Neuronal stem cell (in vitro differentiated cells): Measurements from ENCODE around the gene FSHR.

Source experiments
- DNase-seq: peaks from one replicate; pipeline ENCODE4 v3.0.0-alpha.2; 2013; ENCODE audit warnings: low spot score
- H2AFZ ChIP-seq: one replicate; pipeline ENCODE4 v1.6.1; 2013; ENCODE audit warnings: mild to moderate bottlenecking, low read length, inconsistent platforms
- H2AK5ac ChIP-seq: 2 replicates; pipeline ENCODE4 v1.6.1; 2013; ENCODE audit warnings: low read depth, mild to moderate bottlenecking, inconsistent platforms, low read length, moderate library complexity, mixed read lengths
- H2BK120ac ChIP-seq: 2 replicates; pipeline ENCODE4 v1.6.1; 2013; ENCODE audit warnings: low read depth, mild to moderate bottlenecking, inconsistent platforms, low read length, moderate library complexity, mixed read lengths
- H2BK12ac ChIP-seq: one replicate; pipeline ENCODE4 v1.6.1; 2013; ENCODE audit warnings: low read length, inconsistent platforms
- H2BK15ac ChIP-seq: 2 replicates; pipeline ENCODE4 v1.6.1; 2013; ENCODE audit warnings: mild to moderate bottlenecking, low read length, inconsistent platforms, mixed read lengths
- H2BK5ac ChIP-seq: one replicate; pipeline ENCODE4 v1.6.1; 2013; ENCODE audit warnings: inconsistent platforms, mild to moderate bottlenecking, low read length, moderate library complexity
- H3K14ac ChIP-seq: one replicate; pipeline ENCODE4 v1.6.1; 2013; ENCODE audit warnings: low read length, inconsistent platforms
- H3K18ac ChIP-seq: 2 replicates; pipeline ENCODE4 v1.6.1; 2013; ENCODE audit warnings: low read length, inconsistent platforms
- H3K23ac ChIP-seq: 2 replicates; pipeline ENCODE4 v1.6.1; 2013; ENCODE audit warnings: low read depth, mild to moderate bottlenecking, mixed read lengths, low read length, inconsistent platforms; ENCODE audit not compliant: poor library complexity
- H3K27ac ChIP-seq: replicated peaks from 3 replicates; pipeline ENCODE4 v1.5.1; 2013; ENCODE audit warnings: low read length, inconsistent platforms
- H3K27me3 ChIP-seq, 3 experiments: 2 replicates each; pipeline ENCODE4 v1.6.1; 2013; ENCODE audit warnings: low read length in 3 of 3, mild to moderate bottlenecking in 2 of 3, inconsistent platforms in 1 of 3, low read depth in 1 of 3, mixed read lengths in 1 of 3, moderate library complexity in 1 of 3; ENCODE audit not compliant: control insufficient read depth in 3 of 3, insufficient read depth in 3 of 3
- H3K36me3 ChIP-seq, 2 donors: replicated peaks in 1 of 2; 2 replicates each; pipeline ENCODE4 v1.6.1; 2013; ENCODE audit warnings: low read length in 2 of 2; ENCODE audit not compliant: control insufficient read depth in 2 of 2, insufficient read depth in 2 of 2
- H3K4ac ChIP-seq: 2 replicates; pipeline ENCODE4 v1.6.1; 2013; ENCODE audit warnings: inconsistent platforms, mild to moderate bottlenecking, low read length, moderate library complexity
- H3K4me1 ChIP-seq, 2 donors: 1 replicate in 1 of 2; 2 replicates in 1 of 2; pipeline ENCODE4 v1.6.1; 2013; ENCODE audit warnings: low read length in 2 of 2, low read depth in 1 of 2; ENCODE audit not compliant: control insufficient read depth in 2 of 2, insufficient read depth in 1 of 2
- H3K4me2 ChIP-seq: one replicate; pipeline ENCODE4 v1.6.1; 2013; ENCODE audit warnings: mild to moderate bottlenecking, low read length, inconsistent platforms; ENCODE audit not compliant: insufficient read depth, poor library complexity, severe bottlenecking
- H3K4me3 ChIP-seq, 2 donors: 2 replicates each; pipeline ENCODE4 v1.5.1; 2013; ENCODE audit warnings: low read length in 2 of 2, mild to moderate bottlenecking in 2 of 2, inconsistent platforms in 1 of 2, moderate library complexity in 1 of 2
- H3K79me1 ChIP-seq: one replicate; pipeline ENCODE4 v1.6.1; 2013; ENCODE audit warnings: low read depth, mild to moderate bottlenecking, inconsistent platforms, low read length, moderate library complexity
- H3K9ac ChIP-seq: one replicate; pipeline ENCODE4 v1.6.1; 2013; ENCODE audit warnings: mild to moderate bottlenecking, low read depth, low read length, inconsistent platforms; ENCODE audit not compliant: poor library complexity
- H3K9me3 ChIP-seq, 2 donors: replicated peaks in 1 of 2; 2 replicates each; pipeline versions ENCODE3 to v1.6.1; 2013; ENCODE audit warnings: low read length in 2 of 2, mild to moderate bottlenecking in 2 of 2, inconsistent platforms in 1 of 2, low read depth in 1 of 2, mixed read lengths in 1 of 2, moderate library complexity in 1 of 2; ENCODE audit not compliant: control insufficient read depth in 2 of 2, insufficient read depth in 1 of 2
- H4K8ac ChIP-seq: one replicate; pipeline ENCODE4 v1.6.1; 2013; ENCODE audit warnings: low read depth, mild to moderate bottlenecking, inconsistent platforms, low read length, moderate library complexity
- H4K91ac ChIP-seq: one replicate; pipeline ENCODE4 v1.6.1; 2013; ENCODE audit warnings: low read length, low read depth, mild to moderate bottlenecking, inconsistent platforms; ENCODE audit not compliant: poor library complexity
- WGBS, 2 donors: extraction: QIAGEN DNeasy Blood & Tissue Kit; methylation state at CpG; one replicate each; pipeline ENCODE4 v1.1.7; 2013; ENCODE audit warnings: missing lambda C conversion rate in 2 of 2, mixed read lengths in 1 of 2; ENCODE audit not compliant: insufficient read length in 2 of 2, insufficient replicate concordance in 1 of 2; ENCODE audit errors: extremely low coverage in 2 of 2; 5-methylcytosine and 5-hydroxymethylcytosine counted together

The FSHR gene

GRCh38 chr2:48944956-48945355 lies 209.4 kb downstream of the FSHR start:
- H2AK5ac ChIP-seq = no peak overlapping the region
- no peak overlapping the region for H2BK12ac ChIP-seq
- H3K27ac ChIP-seq = no peak overlapping the region
- no peak overlapping the region for H4K91ac ChIP-seq
- H2BK120ac ChIP-seq = no peak overlapping the region
- no peaks in the 10 kb centered on the region for H3K27me3 ChIP-seq
- no peaks in the 10 kb centered on the region for H3K9me3 ChIP-seq
- no peak overlapping the region for H2BK15ac ChIP-seq
- no peaks in the 10 kb centered on the region for H3K79me1 ChIP-seq
- H3K9ac ChIP-seq = no peak overlapping the region
- H3K23ac ChIP-seq = no peak overlapping the region
- H3K18ac ChIP-seq = no peak overlapping the region
- no peak overlapping the region for H3K4ac ChIP-seq
- no peak overlapping the region for H4K8ac ChIP-seq
- H3K14ac ChIP-seq = no peak overlapping the region
- H2BK5ac ChIP-seq = no peak overlapping the region
- H3K4me3 ChIP-seq = no peak overlapping the region
- DNase-seq = no peak
- no peaks in the 10 kb centered on the region for H3K36me3 ChIP-seq
- no peak overlapping the region for H2AFZ ChIP-seq
- no CpG with 5 or more reads among the region's 1 CpG for WGBS, 2 donors
- no peak overlapping the region for H3K4me2 ChIP-seq
- peaks cover 0 to 9% of the 10 kb centered on the region in 2 donors for H3K4me1 ChIP-seq

GRCh38 chr2:48943436-48943835 lies 210.9 kb downstream of the FSHR start:
- Histone ChIP-seq H3K36me3 (no peaks in the 10 kb centered on the region), H3K4me1 (peaks cover 0 to 9% of the 10 kb centered on the region in 2 donors), H2BK120ac (no peak overlapping the region), H3K9ac (no peak overlapping the region), H3K4ac (no peak overlapping the region), H3K79me1 (no peaks in the 10 kb centered on the region), H3K14ac (no peak overlapping the region), H3K9me3 (no peaks in the 10 kb centered on the region), H3K4me2 (no peak overlapping the region), H2AK5ac (no peak overlapping the region), H2BK12ac (no peak overlapping the region), H3K18ac (no peak overlapping the region), H2BK15ac (no peak overlapping the region), H4K8ac (no peak overlapping the region), H2AFZ (no peak overlapping the region), H3K27ac (no peak overlapping the region), H3K27me3 (no peaks in the 10 kb centered on the region), H3K23ac (no peak overlapping the region), H3K4me3 (no peak overlapping the region), H4K91ac (no peak overlapping the region), H2BK5ac (no peak overlapping the region)
- no CpG with 5 or more reads among the region's 3 CpGs for whole genome bisulfite sequencing, 2 donors
- no peak for DNase-seq

- Histone ChIP-seq H3K14ac (no peak overlapping the region), H2AK5ac (no peak overlapping the region), H3K27me3 (no peaks in the 10 kb centered on the region), H3K18ac (no peak overlapping the region), H3K36me3 (no peaks in the 10 kb centered on the region), H2BK5ac (no peak overlapping the region), H3K27ac (no peak overlapping the region), H3K4me1 (peaks cover 0 to 9% of the 10 kb centered on the region in 2 donors), H2BK12ac (no peak overlapping the region), H2AFZ (no peak overlapping the region), H3K9me3 (no peaks in the 10 kb centered on the region), H3K79me1 (no peaks in the 10 kb centered on the region), H3K4ac (no peak overlapping the region), H4K91ac (no peak overlapping the region), H4K8ac (no peak overlapping the region), H3K9ac (no peak overlapping the region), H3K4me3 (no peak overlapping the region), H2BK15ac (no peak overlapping the region), H3K23ac (no peak overlapping the region), H2BK120ac (no peak overlapping the region), H3K4me2 (no peak overlapping the region)
- no CpG with 5 or more reads among the region's 1 CpG for WGBS, 2 donors
- no peak for DNase-seq
Observed at GRCh38 chr2:48941908-48942307, 212.4 kb downstream of the FSHR start.

GRCh38 chr2:48941456-48941855 lies 212.9 kb downstream of the FSHR start:
- no peak overlapping the region for H2BK5ac ChIP-seq
- no peak overlapping the region for H2AFZ ChIP-seq
- H3K4me3 ChIP-seq = no peak overlapping the region
- no peak for DNase-seq
- H3K4ac ChIP-seq = no peak overlapping the region
- no peak overlapping the region for H3K18ac ChIP-seq
- H3K27me3 ChIP-seq = no peaks in the 10 kb centered on the region
- H4K8ac ChIP-seq = no peak overlapping the region
- H2BK15ac ChIP-seq = no peak overlapping the region
- no peak overlapping the region for H4K91ac ChIP-seq
- H3K79me1 ChIP-seq = no peaks in the 10 kb centered on the region
- no peak overlapping the region for H2BK120ac ChIP-seq
- peaks cover 0 to 9% of the 10 kb centered on the region in 2 donors for H3K4me1 ChIP-seq
- H3K36me3 ChIP-seq = no peaks in the 10 kb centered on the region
- no peak overlapping the region for H2AK5ac ChIP-seq
- H3K9ac ChIP-seq = no peak overlapping the region
- H3K9me3 ChIP-seq = no peaks in the 10 kb centered on the region
- no peak overlapping the region for H2BK12ac ChIP-seq
- H3K4me2 ChIP-seq = no peak overlapping the region
- H3K23ac ChIP-seq = no peak overlapping the region
- whole genome bisulfite sequencing, 2 donors = no CpG with 5 or more reads among the region's 3 CpGs
- no peak overlapping the region for H3K27ac ChIP-seq
- no peak overlapping the region for H3K14ac ChIP-seq
